ENCODE data around the gene RBBP7.

- TF ChIP-seq CTCF (conservative IDR thresholded peaks at IDR 0.05; ENCODE audit: low read depth, low read length) (no peak), EZH2 (IDR thresholded peaks at IDR 0.05; ENCODE audit: low read length, unreplicated experiment) (no peak), EZH2phosphoT487 (IDR thresholded peaks at IDR 0.05; ENCODE audit: borderline replicate concordance, low read length) (no peak)
Measured at GRCh38 chrX:16870862-16871815, 977 bp upstream of the RBBP7 start.
